B cell (primary cell): ENCODE results near the gene KCND2. TPM values are rescaled to one million over a fixed set of nuclear protein-coding genes. Genes with fewer than 3 reads are reported as not detected.

ENCODE experiments used
- ATAC-seq: fragments of 200-7000 bp; cut with Tn5 transposase; one replicate; pipeline ENCODE4 v1.10.0; 2021; ENCODE audit warnings: low read depth, mild to moderate bottlenecking, moderate number of reproducible peaks, moderate library complexity
- CTCF ChIA-PET: fragments of 350-600 bp; sonication (Branson Sonifier 250); formaldehyde crosslinking; loops from one replicate; lab custom pipeline; 2021; ENCODE audit warnings: antibody characterized with exemption, inconsistent platforms; lab: Charles Lee
- POLR2A ChIA-PET: fragments of 350-600 bp; sonication (Branson Sonifier 250); formaldehyde crosslinking; loops from one replicate; lab custom pipeline; 2021; ENCODE audit warnings: antibody characterized with exemption; lab: Charles Lee
- DNase-seq: peaks from one replicate; pipeline ENCODE4 v3.0.0; 2013
- H2AFZ ChIP-seq: 2 replicates; pipeline ENCODE4 v1.6.1; 2012; ENCODE audit warnings: mild to moderate bottlenecking, low read depth, low read length; ENCODE audit not compliant: insufficient read depth, poor library complexity, severe bottlenecking
- H3K27ac ChIP-seq, 2 donors: 1 replicate in 1 of 2; 2 replicates in 1 of 2; pipeline ENCODE4 v1.5.1; 2012 to 2013; ENCODE audit warnings: low read length in 2 of 2, mild to moderate bottlenecking in 2 of 2, moderate library complexity in 1 of 2
- H3K27me3 ChIP-seq, 4 experiments: fragments of 200-600 bp in 1 of 4; sonication (generic) in 1 of 4; replicated peaks in 1 of 4; 1 replicate in 2 of 4; 2 replicates in 2 of 4; pipeline versions ENCODE4 v1.6.1 to v1.7.0; 2013 to 2016; ENCODE audit warnings: low read length in 3 of 4, mild to moderate bottlenecking in 2 of 4, mixed read lengths in 1 of 4, moderate library complexity in 1 of 4; ENCODE audit not compliant: insufficient read depth in 4 of 4, control insufficient read depth in 3 of 4; ENCODE audit errors: control extremely low read depth in 1 of 4
- H3K36me3 ChIP-seq, 2 experiments: replicated peaks in 1 of 2; 1 replicate in 1 of 2; 2 replicates in 1 of 2; pipeline versions ENCODE4 v1.6.1 to v1.7.1; 2013; ENCODE audit warnings: low read length in 1 of 2; ENCODE audit not compliant: insufficient read depth in 2 of 2, control insufficient read depth in 1 of 2; ENCODE audit errors: control extremely low read depth in 1 of 2, extremely low read depth in 1 of 2
- H3K4me1 ChIP-seq, 2 donors: fragments of 200-600 bp in 1 of 2; sonication (generic) in 1 of 2; 1 replicate in 1 of 2; 2 replicates in 1 of 2; pipeline versions ENCODE4 v1.5.1 to v1.6.1; 2013 to 2017; ENCODE audit warnings: low read length in 2 of 2; ENCODE audit not compliant: control insufficient read depth in 2 of 2, insufficient read depth in 2 of 2
- H3K4me2 ChIP-seq: replicated peaks from 2 replicates; pipeline ENCODE3; 2012; ENCODE audit warnings: mild to moderate bottlenecking, low read depth, low read length; ENCODE audit not compliant: poor library complexity, severe bottlenecking
- H3K4me3 ChIP-seq, 5 experiments: fragments of 200-600 bp in 1 of 5; sonication (generic) in 1 of 5; 1 replicate in 3 of 5; 2 replicates in 2 of 5; pipeline versions ENCODE4 v1.5.1 to v1.7.0; 2011 to 2016; ENCODE audit warnings: low read length in 4 of 5, mild to moderate bottlenecking in 4 of 5, low read depth in 2 of 5, control low read depth in 1 of 5, moderate library complexity in 1 of 5; ENCODE audit not compliant: insufficient read depth in 1 of 5; ENCODE audit errors: control extremely low read depth in 1 of 5, extremely low read depth in 1 of 5
- H3K79me2 ChIP-seq: fragments of 200-600 bp; sonication (generic); one replicate; pipeline ENCODE4 v1.6.0; 2016; ENCODE audit warnings: low read length; ENCODE audit not compliant: control insufficient read depth, insufficient read depth
- H3K9ac ChIP-seq: fragments of 200-600 bp; sonication (generic); 2 replicates; pipeline ENCODE4 v1.6.1; 2017; ENCODE audit warnings: mild to moderate bottlenecking, low read length, moderate library complexity
- H3K9me3 ChIP-seq, 3 donors: one replicate each; pipeline versions ENCODE4 v1.6.1 to v1.7.1; 2013; ENCODE audit warnings: low read length in 2 of 3; ENCODE audit not compliant: control insufficient read depth in 2 of 3, insufficient read depth in 1 of 3; ENCODE audit errors: control extremely low read depth in 1 of 3
- H4K20me1 ChIP-seq: 2 replicates; pipeline ENCODE4 v1.6.0; 2012; ENCODE audit warnings: mild to moderate bottlenecking, low read length; ENCODE audit not compliant: insufficient read depth, control insufficient read depth, poor library complexity, severe bottlenecking
- H3K27ac Mint-ChIP-seq: one replicate; pipeline ENCODE4 v1.8.0; 2021; ENCODE audit warnings: mixed read lengths
- H3K27me3 Mint-ChIP-seq: one replicate; pipeline ENCODE4 v1.8.0; 2021; ENCODE audit warnings: mixed read lengths
- H3K4me1 Mint-ChIP-seq: one replicate; pipeline ENCODE4 v1.8.0; 2021; ENCODE audit warnings: mixed read lengths
- H3K4me3 Mint-ChIP-seq: one replicate; pipeline ENCODE4 v1.8.0; 2021; ENCODE audit warnings: mixed read lengths
- H3K9me3 Mint-ChIP-seq: one replicate; pipeline ENCODE4 v1.8.0; 2022; ENCODE audit warnings: mixed read lengths; ENCODE audit not compliant: insufficient read depth
- EZH2 ChIP-seq: IDR thresholded peaks from 2 replicates; pipeline ENCODE4 v1.6.1; 2012; ENCODE audit warnings: borderline replicate concordance, low read depth, mild to moderate bottlenecking, moderate library complexity, low read length; ENCODE audit not compliant: insufficient read depth, poor library complexity, severe bottlenecking
- WGBS: methylation state at CpG from one replicate; pipeline ENCODE4 v1.1.5; 2013; ENCODE audit warnings: missing lambda C conversion rate; ENCODE audit not compliant: insufficient coverage; 5-methylcytosine and 5-hydroxymethylcytosine counted together
- intact Hi-C: fragments of 100-400 bp; cut with micrococcal nuclease; formaldehyde crosslinking; loops from one replicate; pipeline ENCODE4 v1.10.0; 2022
- polyA plus RNA-seq: library from polyadenylated mRNA; depleted of rRNA; stranded (reverse); fragments of >200 nt; gene quantifications from 2 replicates; pipeline ENCODE4 v1.2.3, GENCODE V29; 2012
- total RNA-seq, 2 donors: library from RNA; stranded (reverse); fragments of 120-200 nt in 1 of 2; gene quantifications; 1 replicate in 1 of 2; 2 replicates in 1 of 2; pipeline versions ENCODE4 v1.2.3 to v1.2.4, GENCODE V29; 2013 to 2022
- TF ChIP-seq, protein P1 (sequence below): fragments of 200-600 bp; IDR thresholded peaks from one replicate; pipeline ENCODE4 v1.8.0; 2022; ENCODE audit warnings: antibody characterized with exemption, mild to moderate bottlenecking

KCND2 gene
- total and polyA plus RNA-seq, 2 donors (not counting 1 experiment from before 2014, with no cell fraction given): not detected

DNA sequence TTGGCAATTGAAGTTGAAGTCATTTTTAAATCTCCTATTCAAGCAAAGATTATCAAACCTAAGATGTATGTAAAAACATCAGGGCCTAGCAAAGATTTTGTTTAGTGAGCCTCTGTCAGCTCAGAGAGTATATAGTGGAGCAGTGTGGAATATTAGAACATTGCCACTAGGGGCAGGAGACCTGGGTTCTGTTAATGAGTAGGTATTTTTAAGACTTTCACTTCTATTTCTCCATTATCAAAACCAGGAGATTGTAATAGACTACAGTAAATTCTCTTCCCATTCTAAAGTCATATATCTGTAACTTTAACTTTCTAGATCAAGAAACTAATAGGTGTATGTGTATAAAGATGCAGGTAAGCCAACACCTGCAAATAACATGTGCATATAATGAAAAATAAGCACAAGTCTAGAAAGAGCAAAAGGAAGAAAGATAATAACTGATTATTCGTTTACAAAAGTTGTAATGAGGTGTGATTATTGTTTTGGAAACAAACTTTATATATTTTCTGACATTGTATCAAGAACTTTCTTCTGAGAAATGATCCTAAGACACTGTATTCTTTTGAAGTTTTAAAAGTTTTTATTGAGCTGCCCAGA, 64.4 kb downstream of the KCND2 start:
- intact Hi-C loops: no loop called here
- TF ChIP-seq, protein P1, sequence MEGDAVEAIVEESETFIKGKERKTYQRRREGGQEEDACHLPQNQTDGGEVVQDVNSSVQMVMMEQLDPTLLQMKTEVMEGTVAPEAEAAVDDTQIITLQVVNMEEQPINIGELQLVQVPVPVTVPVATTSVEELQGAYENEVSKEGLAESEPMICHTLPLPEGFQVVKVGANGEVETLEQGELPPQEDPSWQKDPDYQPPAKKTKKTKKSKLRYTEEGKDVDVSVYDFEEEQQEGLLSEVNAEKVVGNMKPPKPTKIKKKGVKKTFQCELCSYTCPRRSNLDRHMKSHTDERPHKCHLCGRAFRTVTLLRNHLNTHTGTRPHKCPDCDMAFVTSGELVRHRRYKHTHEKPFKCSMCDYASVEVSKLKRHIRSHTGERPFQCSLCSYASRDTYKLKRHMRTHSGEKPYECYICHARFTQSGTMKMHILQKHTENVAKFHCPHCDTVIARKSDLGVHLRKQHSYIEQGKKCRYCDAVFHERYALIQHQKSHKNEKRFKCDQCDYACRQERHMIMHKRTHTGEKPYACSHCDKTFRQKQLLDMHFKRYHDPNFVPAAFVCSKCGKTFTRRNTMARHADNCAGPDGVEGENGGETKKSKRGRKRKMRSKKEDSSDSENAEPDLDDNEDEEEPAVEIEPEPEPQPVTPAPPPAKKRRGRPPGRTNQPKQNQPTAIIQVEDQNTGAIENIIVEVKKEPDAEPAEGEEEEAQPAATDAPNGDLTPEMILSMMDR: peak; percentile 23
- TF ChIP-seq EZH2: no peak
- H3K27me3 Mint-ChIP-seq: no peaks in the 10 kb centered on the region

DNA sequence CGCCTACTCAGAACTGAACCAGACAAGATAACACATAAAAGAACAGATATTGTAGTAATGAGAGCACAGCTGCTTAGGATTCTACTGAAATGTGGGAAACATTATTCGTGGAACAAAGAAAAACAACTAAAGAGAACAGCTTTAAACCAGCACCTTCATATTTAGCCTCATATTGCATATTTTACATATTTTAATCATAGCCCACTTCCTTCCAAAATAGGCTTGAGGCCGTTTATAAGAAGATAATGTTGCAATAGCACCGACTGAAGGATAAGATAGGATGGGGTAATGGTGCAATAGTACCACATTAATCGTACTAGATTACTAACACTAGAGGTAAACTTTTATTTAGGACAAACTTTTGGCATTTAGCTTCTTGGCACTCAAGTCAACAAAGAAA, 71.3 kb downstream of the KCND2 start:
- intact Hi-C loops: no loop called here
- H3K4me1 Mint-ChIP-seq: no peaks in the 10 kb centered on the region
- H3K9me3 Mint-ChIP-seq: no peaks in the 10 kb centered on the region
- Histone ChIP-seq H3K4me2 (no peak overlapping the region), H3K79me2 (no peaks in the 10 kb centered on the region), H3K27me3 (no peaks in the 10 kb centered on the region), H3K36me3 (no peaks in the 10 kb centered on the region), H3K4me1 (no peaks in the 10 kb centered on the region), H3K27ac (no peak overlapping the region), H4K20me1 (no peaks in the 10 kb centered on the region), H3K9me3 (no peaks in the 10 kb centered on the region), H3K4me3 (no peak overlapping the region), H2AFZ (no peak overlapping the region), H3K9ac (no peak overlapping the region)
- no peaks in the 10 kb centered on the region for H3K27me3 Mint-ChIP-seq
- TF ChIP-seq, protein P1: no peak
- no peak for TF ChIP-seq EZH2
- DNase-seq (no peak), ATAC-seq (no peak)
- ChIA-PET CTCF (no interaction called here), POLR2A (no interaction called here)
- no CpG with 5 or more reads among the region's 5 CpGs for WGBS
- H3K27ac Mint-ChIP-seq: no peak overlapping the region
- no peak overlapping the region for H3K4me3 Mint-ChIP-seq

More for the DNA sequence above, 64.4 kb downstream of the KCND2 start:
- no peaks in the 10 kb centered on the region for H3K9me3 ChIP-seq
- ATAC-seq (no peak), DNase-seq (no peak)
- WGBS: no CpG with 5 or more reads among the region's 1 CpG
- no peak overlapping the region for H3K27ac ChIP-seq
- POLR2A ChIA-PET: no interaction called here
- H3K4me2 ChIP-seq: no peak overlapping the region
- CTCF ChIA-PET: no interaction called here
- H3K9me3 Mint-ChIP-seq: no peaks in the 10 kb centered on the region
- no peak overlapping the region for H3K9ac ChIP-seq
- H3K4me1 ChIP-seq: no peaks in the 10 kb centered on the region
- H3K27ac Mint-ChIP-seq: no peak overlapping the region
- H3K79me2 ChIP-seq: no peaks in the 10 kb centered on the region
- no peak overlapping the region for H3K4me3 Mint-ChIP-seq
- H3K36me3 ChIP-seq: no peaks in the 10 kb centered on the region
- H3K4me1 Mint-ChIP-seq: no peaks in the 10 kb centered on the region
- H4K20me1 ChIP-seq: no peaks in the 10 kb centered on the region
- no peak overlapping the region for H2AFZ ChIP-seq
- no peaks in the 10 kb centered on the region for H3K27me3 ChIP-seq
- H3K4me3 ChIP-seq: no peak overlapping the region
